Measurements from ENCODE around the gene KCNG4. TPM values are rescaled to one million over a fixed set of nuclear protein-coding genes. Genes with fewer than 3 reads are reported as not detected.

The KCNG4 gene
- total RNA-seq, 1 experiment from 2014 or later = not detected

DNA sequence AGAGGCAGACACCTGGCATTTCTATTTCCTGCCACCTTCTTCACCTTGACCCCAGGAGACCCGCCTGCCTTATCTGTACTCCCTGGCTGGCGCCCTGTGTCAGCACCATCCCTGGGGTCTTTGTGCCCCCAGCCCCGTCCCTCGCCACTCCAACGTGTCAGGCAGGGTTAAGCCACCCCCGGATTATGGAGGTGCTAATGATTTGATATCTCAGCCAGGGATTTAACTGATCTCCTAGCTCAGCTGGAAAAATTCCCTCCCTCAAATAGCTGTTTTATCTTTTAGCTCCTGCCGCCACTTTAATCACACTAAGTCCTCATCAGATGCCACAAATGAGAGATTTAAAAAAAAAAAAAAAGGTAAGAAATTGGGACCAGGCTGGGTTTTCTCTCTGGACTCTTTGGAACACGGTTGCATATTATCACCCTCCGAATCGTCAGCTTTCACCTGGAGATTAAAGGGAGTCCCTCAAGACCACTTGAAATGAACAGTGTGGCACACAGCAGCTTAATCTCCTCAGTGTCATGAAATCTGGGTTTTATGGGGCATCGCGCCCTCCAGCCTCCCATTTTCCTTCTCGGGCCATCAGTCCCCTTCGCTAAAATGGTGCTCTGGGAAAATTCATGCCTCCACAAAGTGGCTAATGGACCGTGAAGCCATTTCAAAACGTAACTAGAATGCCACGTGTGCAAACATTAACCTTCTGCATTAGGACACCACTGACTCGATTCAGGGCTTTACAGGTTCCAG lies 28.7 kb upstream of the KCNG4 start:
- Histone ChIP-seq H3K36me3 (ENCODE audit: control insufficient read depth, insufficient read depth, low read length) (no peaks in the 10 kb centered on the region), H3K4me1 (ENCODE audit: control insufficient read depth, insufficient read depth, low read length) (no peaks in the 10 kb centered on the region), H3K27ac (ENCODE audit: low read length) (no peak overlapping the region), H3K27me3 (ENCODE audit: control insufficient read depth, insufficient read depth, low read length) (no peaks in the 10 kb centered on the region), H3K4me3 (ENCODE audit: low read depth in 2 of 2, low read length in 2 of 2) (no peak overlapping the region), H3K9me3 (ENCODE audit: control insufficient read depth, insufficient read depth, low read depth, low read length) (no peaks in the 10 kb centered on the region)
- in situ Hi-C loops (cut with HindIII; ENCODE audit: low pct_unique_long_range_greater_than_20kb, low sequenced_read_pairs) (no loop called here), intact Hi-C loops (cut with micrococcal nuclease; ENCODE audit: unreplicated experiment) (no loop called here)
- TF ChIP-seq, protein P1, sequence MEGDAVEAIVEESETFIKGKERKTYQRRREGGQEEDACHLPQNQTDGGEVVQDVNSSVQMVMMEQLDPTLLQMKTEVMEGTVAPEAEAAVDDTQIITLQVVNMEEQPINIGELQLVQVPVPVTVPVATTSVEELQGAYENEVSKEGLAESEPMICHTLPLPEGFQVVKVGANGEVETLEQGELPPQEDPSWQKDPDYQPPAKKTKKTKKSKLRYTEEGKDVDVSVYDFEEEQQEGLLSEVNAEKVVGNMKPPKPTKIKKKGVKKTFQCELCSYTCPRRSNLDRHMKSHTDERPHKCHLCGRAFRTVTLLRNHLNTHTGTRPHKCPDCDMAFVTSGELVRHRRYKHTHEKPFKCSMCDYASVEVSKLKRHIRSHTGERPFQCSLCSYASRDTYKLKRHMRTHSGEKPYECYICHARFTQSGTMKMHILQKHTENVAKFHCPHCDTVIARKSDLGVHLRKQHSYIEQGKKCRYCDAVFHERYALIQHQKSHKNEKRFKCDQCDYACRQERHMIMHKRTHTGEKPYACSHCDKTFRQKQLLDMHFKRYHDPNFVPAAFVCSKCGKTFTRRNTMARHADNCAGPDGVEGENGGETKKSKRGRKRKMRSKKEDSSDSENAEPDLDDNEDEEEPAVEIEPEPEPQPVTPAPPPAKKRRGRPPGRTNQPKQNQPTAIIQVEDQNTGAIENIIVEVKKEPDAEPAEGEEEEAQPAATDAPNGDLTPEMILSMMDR (IDR thresholded peaks at IDR 0.05) = no peak
- TF ChIP-seq POLR2AphosphoS5 (IDR thresholded peaks at IDR 0.05; ENCODE audit: low read depth, low read length) (no peak), TCF7L2 (IDR thresholded peaks at IDR 0.05; ENCODE audit: low read depth, low read length) (no peak), REST (IDR thresholded peaks at IDR 0.05; ENCODE audit: insufficient read depth in 1 of 2, low read depth in 2 of 2, low read length in 1 of 2) (no peak), SIN3A (IDR thresholded peaks at IDR 0.05; ENCODE audit: borderline replicate concordance, insufficient read depth, low read depth, low read length) (no peak)
- DNase-seq (ENCODE audit: low read depth, low spot score) (no peak), ATAC-seq (no peak)
- ChIA-PET POLR2A (no interaction called here), CTCF (no interaction called here)
- BruUV-seq (replicated peaks) = no TSS peak

DNA sequence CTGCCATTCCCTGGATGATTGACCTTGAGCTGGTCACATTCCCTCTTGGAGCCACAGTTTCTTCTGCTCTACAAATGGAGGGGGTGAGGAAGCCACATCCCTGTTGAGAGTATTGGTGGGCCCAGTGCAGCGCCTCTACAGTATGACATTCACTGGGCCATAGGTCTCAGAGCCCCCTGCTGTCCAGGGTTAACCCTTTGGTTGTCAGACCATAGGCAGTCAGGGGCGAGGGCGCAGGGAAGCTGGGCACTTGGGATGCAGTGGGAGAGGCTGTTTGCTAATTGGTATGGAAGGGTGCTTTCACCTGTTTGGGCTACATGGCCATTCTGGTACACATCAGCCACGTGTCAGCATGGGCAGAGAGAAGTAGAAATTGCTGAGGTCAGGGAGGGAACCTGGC lies 27.6 kb upstream of the KCNG4 start:
- CTCF ChIA-PET = no interaction called here
- H3K27ac ChIP-seq (ENCODE audit: low read length) = no peak overlapping the region
- TF ChIP-seq REST (IDR thresholded peaks at IDR 0.05; ENCODE audit: insufficient read depth in 1 of 2, low read depth in 2 of 2, low read length in 1 of 2) (no peak), SIN3A (IDR thresholded peaks at IDR 0.05; ENCODE audit: borderline replicate concordance, insufficient read depth, low read depth, low read length) (no peak), POLR2AphosphoS5 (IDR thresholded peaks at IDR 0.05; ENCODE audit: low read depth, low read length) (no peak), TCF7L2 (IDR thresholded peaks at IDR 0.05; ENCODE audit: low read depth, low read length) (no peak)
- TF ChIP-seq, protein P1 (IDR thresholded peaks at IDR 0.05) = no peak
- DNase-seq (ENCODE audit: low read depth, low spot score) (no peak), ATAC-seq (no peak)
- no peak overlapping the region for H3K4me3 ChIP-seq (ENCODE audit: low read depth in 2 of 2, low read length in 2 of 2)
- no peaks in the 10 kb centered on the region for H3K9me3 ChIP-seq (ENCODE audit: control insufficient read depth, insufficient read depth, low read depth, low read length)
- H3K36me3 ChIP-seq (ENCODE audit: control insufficient read depth, insufficient read depth, low read length) = no peaks in the 10 kb centered on the region
- H3K4me1 ChIP-seq (ENCODE audit: control insufficient read depth, insufficient read depth, low read length) = no peaks in the 10 kb centered on the region
- in situ Hi-C loops (cut with HindIII; ENCODE audit: low pct_unique_long_range_greater_than_20kb, low sequenced_read_pairs) = no loop called here
- POLR2A ChIA-PET = no interaction called here
- H3K27me3 ChIP-seq (ENCODE audit: control insufficient read depth, insufficient read depth, low read length) = no peaks in the 10 kb centered on the region
- no TSS peak for BruUV-seq (replicated peaks)
- intact Hi-C loops (cut with micrococcal nuclease; ENCODE audit: unreplicated experiment) = no loop called here
